CD4-positive, alpha-beta T cell treated with Interleukin-4 for 4 hours (primary cell): ENCODE measurements around the gene SRRM4.

Source experiments
- DNase-seq: peaks from one replicate; pipeline ENCODE4 v3.0.0-alpha.2; 2020

SRRM4 gene

GRCh38 chr12:119206348-119207062, 225.2 kb downstream of the SRRM4 start:
- no peak for DNase-seq

GRCh38 chr12:119207063-119207560, 225.8 kb downstream of the SRRM4 start:
- DNase-seq, result no peak

DNA sequence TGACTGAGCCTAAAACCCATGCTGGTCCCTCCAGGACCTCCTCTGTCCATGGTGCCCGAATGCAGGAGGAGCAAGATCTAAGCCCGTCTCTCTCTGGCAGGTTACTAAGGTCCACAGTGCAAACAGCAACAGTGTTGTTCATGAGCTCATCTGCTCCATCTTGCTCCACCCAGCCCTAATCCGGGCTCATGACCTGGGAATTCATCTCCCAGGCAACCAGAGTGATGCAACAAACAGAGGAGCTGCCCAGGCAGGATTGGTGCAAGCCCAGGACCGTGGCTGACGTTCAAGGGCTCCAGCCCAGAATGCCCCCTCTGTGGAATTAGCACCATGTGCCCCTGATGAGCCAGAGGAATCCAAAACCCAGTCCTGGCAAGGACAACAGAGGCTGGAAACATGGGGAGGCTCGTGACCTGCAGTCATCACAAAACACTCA, 227.3 kb downstream of the SRRM4 start:
- DNase-seq, result no peak

GRCh38 chr12:119211884-119212283, 230.5 kb downstream of the SRRM4 start:
- DNase-seq, result no peak
